ENCODE data around the gene MAB21L4. TPM values are rescaled to one million over a fixed set of nuclear protein-coding genes. Genes with fewer than 3 reads are reported as not detected.

MAB21L4 gene
- total and polyA plus RNA-seq, 2 experiments from 2014 or later, result not detected

DNA sequence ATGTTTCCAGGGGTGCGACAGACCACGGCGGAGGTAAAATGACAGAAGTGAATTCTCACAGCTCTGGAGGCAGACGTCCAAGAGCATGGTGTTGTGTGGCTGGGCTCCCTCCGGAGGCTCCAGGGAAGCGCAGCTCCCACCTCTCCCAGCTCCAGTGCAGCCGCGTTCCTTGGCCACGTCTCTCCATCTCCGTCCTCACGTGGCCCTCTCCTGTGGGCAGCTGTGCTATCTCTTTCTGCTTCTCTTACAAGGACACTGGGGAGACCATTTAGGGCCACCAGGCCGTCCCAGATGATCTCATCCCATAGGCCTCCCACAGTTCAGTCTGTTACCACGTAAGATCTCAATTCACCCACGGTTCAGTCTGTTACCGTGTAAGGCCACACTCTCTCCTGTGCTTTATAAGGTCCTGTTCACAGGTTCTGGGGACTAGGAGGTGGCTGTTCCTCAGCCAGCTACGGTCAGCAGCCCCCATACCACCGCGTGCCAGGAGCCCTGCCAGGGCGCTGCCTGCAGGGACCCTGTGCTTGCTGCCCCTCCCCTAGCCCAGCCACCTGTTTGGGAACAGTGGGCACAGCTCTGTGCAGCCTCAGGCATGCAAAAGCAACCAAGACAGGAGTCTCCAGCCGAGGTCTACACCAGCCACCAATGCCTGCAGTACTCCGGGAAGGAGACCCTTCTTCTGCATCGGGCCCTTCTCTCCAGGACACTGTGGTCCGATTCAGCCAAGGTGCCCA lies 2.9 kb upstream of the MAB21L4 start:
- no peaks in the 10 kb centered on the region for H3K4me1 ChIP-seq (ENCODE audit: low read depth)
- H3K9me3 ChIP-seq (ENCODE audit: low read depth), result no peaks in the 10 kb centered on the region
- H3K27me3 ChIP-seq, result no peaks in the 10 kb centered on the region
- TF ChIP-seq, protein P1, sequence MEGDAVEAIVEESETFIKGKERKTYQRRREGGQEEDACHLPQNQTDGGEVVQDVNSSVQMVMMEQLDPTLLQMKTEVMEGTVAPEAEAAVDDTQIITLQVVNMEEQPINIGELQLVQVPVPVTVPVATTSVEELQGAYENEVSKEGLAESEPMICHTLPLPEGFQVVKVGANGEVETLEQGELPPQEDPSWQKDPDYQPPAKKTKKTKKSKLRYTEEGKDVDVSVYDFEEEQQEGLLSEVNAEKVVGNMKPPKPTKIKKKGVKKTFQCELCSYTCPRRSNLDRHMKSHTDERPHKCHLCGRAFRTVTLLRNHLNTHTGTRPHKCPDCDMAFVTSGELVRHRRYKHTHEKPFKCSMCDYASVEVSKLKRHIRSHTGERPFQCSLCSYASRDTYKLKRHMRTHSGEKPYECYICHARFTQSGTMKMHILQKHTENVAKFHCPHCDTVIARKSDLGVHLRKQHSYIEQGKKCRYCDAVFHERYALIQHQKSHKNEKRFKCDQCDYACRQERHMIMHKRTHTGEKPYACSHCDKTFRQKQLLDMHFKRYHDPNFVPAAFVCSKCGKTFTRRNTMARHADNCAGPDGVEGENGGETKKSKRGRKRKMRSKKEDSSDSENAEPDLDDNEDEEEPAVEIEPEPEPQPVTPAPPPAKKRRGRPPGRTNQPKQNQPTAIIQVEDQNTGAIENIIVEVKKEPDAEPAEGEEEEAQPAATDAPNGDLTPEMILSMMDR (IDR thresholded peaks at IDR 0.05; ENCODE audit: low read depth, low read length), result no peak
- no peak overlapping the region for H3K4me3 ChIP-seq
- no peak overlapping the region for H3K27ac ChIP-seq
- no peak for DNase-seq (ENCODE audit: low read depth in 1 of 2, low spot score in 1 of 2)
- no peaks in the 10 kb centered on the region for H3K36me3 ChIP-seq

DNA sequence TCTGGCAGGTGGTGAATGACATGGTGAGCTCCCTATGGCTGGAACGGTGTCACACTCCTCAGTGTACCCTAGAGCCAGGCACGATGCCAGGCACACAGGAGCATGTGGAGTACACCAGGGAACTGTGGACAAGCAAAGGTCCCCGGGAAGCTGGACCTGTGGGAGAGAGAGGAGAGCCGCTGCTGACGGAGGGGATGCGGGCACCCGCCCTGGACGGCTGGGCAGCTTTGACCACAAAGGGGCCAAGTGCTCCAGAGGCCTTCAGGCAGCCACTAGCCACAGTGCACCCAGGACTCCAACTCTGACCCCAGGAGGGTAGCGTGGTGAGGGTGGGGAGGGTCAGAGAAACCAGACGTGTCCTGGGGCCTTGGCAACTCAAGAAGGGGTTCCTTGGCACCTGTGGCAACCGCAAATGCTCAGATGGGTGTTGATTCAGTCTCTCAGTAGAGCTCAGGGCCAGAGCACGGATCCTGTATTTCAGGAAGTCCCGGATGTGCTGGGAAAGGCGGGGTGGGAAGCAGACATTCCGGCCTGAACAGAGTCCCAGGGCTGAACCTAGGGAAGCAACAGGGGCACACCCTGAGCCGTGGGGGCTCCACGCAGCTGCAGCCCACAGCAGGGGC lies 2.3 kb upstream of the MAB21L4 start:
- H3K9me3 ChIP-seq (ENCODE audit: low read depth), result no peaks in the 10 kb centered on the region
- H3K27me3 ChIP-seq, result no peaks in the 10 kb centered on the region
- H3K4me1 ChIP-seq (ENCODE audit: low read depth), result no peaks in the 10 kb centered on the region
- DNase-seq (ENCODE audit: low read depth in 1 of 2, low spot score in 1 of 2), result no peak
- H3K27ac ChIP-seq, result no peak overlapping the region
- no peaks in the 10 kb centered on the region for H3K36me3 ChIP-seq
- TF ChIP-seq, protein P1 (IDR thresholded peaks at IDR 0.05; ENCODE audit: low read depth, low read length), result no peak
- H3K4me3 ChIP-seq, result no peak overlapping the region

DNA sequence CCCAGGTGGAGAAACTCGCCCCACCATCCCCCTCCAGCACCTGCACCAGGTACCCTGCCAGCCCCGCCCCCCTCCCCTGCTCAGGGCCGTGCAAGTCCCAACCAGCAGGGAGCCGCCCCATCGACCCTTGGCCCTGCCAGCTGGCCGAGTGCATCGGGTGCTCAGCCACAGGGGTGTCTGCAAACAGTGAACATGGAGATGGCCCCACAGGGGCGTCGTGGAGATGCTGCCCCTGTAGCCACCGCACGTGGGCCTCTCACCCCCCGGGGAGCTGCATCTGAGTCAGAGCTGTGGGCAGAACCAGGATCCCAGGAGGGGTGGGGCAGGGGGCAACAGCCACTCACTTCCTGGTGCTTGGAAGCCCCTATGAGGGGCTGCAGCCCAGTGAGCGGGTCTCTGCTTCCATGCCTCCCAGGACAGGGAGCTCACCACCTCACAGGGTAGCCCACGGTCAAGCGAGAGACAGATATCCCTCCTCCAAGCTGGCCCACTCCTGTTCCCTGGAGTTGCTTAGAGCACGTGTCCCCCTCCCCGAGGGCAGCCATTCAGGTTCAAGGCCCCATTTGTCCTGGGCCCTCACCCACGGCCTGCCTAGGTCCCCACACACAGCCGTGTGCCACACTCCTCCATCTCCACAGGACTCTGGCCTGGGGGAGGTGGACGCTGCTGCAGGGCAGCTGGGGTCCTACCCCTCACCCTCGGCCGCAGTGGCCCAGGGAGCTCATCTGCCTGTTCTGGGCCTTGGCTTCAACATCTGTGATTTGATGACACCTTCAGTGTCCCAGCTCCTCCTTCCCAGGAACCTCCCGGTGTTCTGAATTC lies 1.1 kb upstream of the MAB21L4 start:
- no peak overlapping the region for H3K27ac ChIP-seq
- no peaks in the 10 kb centered on the region for H3K36me3 ChIP-seq
- H3K9me3 ChIP-seq (ENCODE audit: low read depth), result no peaks in the 10 kb centered on the region
- TF ChIP-seq, protein P1 (IDR thresholded peaks at IDR 0.05; ENCODE audit: low read depth, low read length), result no peak
- no peaks in the 10 kb centered on the region for H3K27me3 ChIP-seq
- no peaks in the 10 kb centered on the region for H3K4me1 ChIP-seq (ENCODE audit: low read depth)
- H3K4me3 ChIP-seq, result no peak overlapping the region
- no peak for DNase-seq (ENCODE audit: low read depth in 1 of 2, low spot score in 1 of 2)

DNA sequence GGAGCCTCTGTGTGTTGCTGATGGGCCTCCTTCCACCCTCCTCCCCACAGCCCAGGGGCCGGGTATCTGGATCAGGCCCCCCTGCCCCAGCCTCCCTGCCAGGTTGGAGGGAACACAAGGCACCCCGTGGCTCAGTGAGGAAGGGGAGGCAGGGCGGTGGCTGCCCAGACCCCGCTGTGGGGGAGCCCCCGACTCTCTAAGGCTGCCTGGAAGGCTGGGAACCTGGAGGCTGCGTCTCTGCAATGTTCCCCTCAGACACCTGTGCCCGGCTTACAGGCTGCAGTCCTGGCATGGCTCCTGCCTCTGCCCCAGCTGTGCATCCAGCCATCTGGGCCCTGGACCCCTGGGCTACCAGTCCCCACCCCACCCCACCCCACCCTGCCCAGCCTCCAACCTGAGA lies 438 bp upstream of the MAB21L4 start:
- DNase-seq (ENCODE audit: low read depth in 1 of 2, low spot score in 1 of 2), result no peak
- Histone ChIP-seq H3K36me3 (no peaks in the 10 kb centered on the region), H3K4me3 (no peak overlapping the region)

More for the DNA sequence above, 438 bp upstream of the MAB21L4 start:
- TF ChIP-seq, protein P1 (IDR thresholded peaks at IDR 0.05; ENCODE audit: low read depth, low read length), result no peak
- no peaks in the 10 kb centered on the region for H3K27me3 ChIP-seq
- H3K9me3 ChIP-seq (ENCODE audit: low read depth), result no peaks in the 10 kb centered on the region
- no peaks in the 10 kb centered on the region for H3K4me1 ChIP-seq (ENCODE audit: low read depth)
- H3K27ac ChIP-seq, result no peak overlapping the region

Measured in cardiac muscle cell (in vitro differentiated cells and primary cell).